ENCODE data around the gene MEIOB.
"Not testable (repeated sequence)": the region's sequence is repeated elsewhere in the genome, so short reads cannot be mapped to it uniquely, and the experiment has no call there.

MEIOB gene

DNA sequence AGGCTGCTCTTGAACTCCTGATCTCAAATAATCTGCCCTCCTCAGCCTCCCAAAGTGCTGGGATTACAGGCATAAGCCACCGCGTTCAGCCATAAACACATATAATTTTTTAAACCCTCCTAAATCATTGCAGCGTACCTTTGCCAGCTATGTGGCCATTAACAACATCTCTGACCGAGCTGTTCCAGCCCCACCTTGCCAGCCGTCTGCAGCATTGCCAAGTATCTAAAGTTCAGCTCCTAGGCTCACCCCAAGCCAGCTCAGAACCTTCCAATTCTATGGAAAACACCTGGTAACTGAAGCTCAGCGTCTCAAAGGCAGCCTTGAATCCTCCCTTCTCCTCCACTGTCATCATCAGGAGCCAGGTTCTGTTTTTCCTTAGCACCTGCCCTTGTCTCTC lies 5.1 kb upstream of the MEIOB start:
- no peak for DNase-seq

DNA sequence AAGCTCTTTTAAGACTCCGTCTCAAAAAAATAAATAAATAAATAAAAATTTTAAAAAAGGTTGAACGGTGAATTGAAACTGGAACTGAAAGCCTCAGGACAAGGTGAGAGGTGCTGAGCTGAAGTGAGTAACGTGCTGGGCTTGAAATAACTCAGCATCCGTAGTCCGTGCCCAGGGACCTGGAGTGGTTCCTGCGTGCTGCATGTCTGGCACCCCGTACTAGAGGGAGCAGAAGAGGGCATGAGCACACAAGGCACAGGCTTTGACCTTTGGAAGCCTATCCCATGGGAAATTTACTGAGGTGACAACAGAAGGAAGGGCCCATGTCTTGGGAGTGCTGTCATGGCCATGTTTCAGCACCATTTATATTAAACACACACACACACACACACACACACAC lies 4.5 kb upstream of the MEIOB start:
- DNase-seq: no peak

DNA sequence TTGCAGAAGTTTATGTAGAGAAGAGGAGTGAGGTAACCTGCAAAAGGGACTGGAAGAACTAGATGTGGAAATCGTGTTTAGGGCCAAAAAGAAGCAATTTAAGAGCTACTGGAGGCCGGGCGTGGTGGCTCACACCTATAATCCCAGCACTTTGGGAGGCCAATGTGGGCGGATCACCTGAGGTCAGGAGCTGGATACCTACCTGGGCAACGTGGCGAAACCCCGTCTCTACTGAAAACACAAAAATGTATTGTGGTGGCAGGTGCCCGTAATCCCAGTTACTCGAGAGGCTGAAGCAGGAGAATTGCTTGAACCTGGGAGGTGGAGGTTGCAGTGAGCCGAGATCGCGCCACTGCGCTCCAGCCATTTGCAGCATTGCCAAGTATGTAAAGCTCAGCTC lies 4.1 kb upstream of the MEIOB start:
- DNase-seq: not testable (repeated sequence)

DNA sequence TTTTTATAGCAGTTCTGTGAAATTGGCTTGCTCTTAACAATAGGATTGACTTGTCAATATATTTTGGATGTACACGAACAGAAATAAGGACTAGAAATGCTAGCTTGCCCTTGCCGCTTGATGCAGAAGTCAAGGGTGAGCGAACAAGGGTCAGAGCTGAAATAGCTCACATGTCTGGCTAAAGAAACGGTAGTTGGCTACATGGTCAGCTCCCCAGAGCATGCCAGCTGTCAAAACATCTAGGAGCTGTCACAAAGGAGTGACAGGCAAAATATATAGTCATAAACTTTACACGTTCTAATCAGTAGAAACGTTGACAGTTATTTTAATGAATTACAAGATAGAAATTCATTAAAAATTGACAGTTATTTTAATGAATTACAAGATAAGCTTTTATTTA lies 2.9 kb upstream of the MEIOB start:
- DNase-seq: no peak

DNA sequence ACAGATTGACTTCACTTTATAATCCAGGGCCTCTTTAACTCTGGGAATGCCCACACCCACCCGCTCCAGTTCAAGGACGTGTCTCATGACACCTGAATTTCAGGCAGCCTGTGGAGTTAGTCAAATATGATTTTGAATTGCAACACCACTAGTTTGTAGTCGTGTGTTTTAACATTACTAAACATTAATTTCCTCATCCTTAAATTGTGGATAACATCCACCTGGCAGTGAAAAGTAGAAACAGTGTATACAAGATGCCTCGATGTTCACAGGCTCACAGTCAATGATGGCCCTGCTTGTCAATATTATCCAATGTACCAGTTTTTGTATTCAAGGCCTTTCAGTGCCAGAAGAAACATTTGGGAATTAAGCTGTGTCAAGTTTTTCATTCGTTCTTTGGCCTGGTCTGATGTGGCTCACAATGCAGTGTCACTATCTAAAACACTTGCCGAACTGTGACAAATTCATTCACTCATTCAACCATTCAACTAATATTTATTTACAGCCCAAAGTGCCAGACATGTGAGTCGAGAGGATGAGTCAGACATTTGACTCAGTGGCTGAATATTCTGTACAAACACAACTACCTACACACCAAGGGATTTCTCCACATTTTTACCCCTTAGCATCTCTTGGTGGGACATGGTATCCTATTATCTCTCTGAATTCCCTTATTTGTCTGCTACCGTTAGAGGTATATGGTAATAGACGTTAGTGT lies 1.4 kb downstream of the MEIOB start:
- peak; percentile 40 for DNase-seq

DNA sequence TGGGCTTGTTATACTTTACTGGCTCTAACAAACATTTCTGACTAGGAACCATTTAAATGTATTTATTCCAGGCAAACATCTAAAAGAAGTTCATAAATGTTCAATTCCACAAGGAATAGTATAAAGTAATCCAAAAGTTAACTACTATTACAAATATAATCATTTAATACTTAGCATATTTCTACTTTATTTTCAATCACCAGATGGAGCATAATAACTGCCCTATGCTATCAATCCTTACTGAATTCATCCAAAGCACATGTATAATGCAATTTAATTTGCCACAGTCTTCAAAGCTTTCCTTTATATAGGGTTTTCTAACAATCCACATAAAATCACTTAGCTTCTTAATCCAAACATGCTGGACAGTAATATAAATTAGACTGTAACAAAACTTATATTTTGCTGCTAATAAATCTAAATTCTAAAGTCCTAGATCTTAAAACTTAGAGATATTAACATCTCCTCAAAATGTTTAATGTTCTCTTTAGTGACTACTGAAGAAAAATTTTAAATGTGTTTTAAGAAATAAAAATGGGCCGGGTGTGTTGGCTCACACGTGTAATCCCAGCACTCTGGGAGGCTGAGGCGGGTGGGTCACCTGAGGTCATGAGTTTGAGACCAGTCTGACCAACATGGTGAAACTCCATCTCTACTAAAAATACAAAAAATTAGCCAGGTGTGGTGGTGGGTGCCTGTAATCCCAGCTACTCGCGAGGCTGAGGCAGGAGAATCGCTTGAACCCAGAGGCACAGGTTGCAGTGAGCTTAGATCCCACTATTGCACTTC lies 5.9 kb downstream of the MEIOB start:
- DNase-seq: no peak

DNA sequence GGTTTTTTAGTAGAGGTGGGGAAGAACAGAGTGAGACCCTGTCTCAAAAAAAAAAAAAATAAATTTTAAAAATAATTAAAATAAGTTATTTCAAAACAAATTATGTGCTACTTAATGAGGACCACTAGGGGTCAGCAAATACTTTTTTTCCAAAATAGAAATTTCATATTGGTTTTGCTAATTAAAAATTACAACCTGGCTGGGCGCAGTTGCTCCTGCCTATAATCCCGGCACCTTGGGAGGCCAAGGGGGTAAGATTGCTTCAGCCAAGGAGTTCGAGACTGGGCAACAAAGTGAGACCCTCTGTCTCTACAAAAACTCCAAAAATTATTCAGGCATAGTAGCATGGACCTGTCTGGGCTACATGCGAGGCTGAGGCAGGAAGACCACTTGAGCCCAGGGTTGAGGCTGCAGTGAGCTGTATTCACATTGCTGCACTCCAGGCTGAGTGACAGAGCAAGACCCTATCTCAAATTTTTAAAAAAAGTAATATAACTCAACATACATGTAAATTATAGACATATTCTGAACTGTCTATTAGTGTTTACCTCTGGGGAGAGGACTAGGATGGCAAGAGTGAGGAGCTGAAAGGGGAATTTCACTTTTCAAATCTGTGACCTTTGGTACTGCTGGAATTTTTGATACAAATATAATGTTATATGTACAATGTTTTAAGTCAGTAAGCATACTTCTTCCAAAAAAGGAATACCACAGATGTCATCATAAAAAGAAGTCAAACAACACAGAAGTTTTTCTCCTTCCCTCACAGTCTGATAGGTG lies 8.1 kb downstream of the MEIOB start:
- no peak for DNase-seq

DNA sequence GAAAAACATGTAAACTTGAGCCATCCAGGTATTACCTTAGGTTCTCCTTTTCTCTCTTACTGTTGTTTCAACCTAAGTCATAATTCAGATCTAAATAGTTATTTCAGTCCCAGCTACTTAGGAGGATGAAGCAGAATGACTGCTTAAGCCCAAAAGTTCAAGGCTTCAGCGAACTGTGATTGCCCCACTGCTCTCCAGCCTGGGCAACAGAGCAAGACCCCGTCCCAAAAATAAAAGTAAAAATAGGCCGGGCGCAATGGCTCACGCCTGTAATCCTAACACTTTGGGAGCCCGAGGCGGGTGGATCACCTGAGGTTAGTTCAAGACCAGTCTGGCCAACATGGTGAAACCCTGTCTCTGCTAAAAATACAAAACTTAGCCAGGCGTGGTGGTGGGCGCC lies 9.6 kb downstream of the MEIOB start:
- no peak for DNase-seq

DNA sequence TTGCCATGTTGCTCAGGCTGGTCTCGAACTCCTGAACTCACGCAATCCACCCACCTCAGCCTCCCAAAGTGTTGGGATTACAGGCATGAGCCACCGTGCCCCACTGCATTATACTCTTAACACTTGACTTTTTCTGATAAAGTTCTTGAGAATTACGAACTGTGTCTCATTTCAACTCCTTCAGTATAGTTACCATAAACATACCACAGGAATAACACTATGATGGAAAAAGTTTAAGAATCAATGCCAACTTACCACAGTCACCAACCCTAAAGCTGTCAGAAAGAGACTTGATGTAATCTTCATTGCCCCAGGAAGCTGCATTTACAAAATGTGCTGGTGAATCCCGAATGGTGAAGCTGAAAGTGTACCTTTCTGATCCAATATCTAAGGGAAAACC lies 10.2 kb downstream of the MEIOB start:
- no peak for DNase-seq

DNA sequence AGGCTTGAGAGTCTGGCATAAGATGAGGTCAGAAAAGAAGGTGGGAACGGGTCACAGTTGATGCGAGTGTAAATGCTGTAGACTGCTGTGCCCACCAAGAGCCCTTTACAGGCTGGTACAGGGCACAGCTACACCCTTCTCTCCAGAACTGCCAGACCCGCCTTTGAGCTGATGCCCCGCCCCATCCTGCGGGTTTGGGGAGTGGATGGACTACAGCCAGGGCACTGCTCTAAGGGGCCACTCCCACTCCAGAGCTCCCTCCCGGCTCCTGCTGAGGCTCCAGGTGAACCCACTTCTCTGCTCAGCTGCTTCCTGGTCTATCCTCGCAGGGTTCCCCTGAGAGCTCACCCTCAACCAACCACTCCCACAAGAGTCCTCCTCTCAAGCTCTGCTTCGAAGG lies 12.3 kb downstream of the MEIOB start:
- DNase-seq: no peak

DNA sequence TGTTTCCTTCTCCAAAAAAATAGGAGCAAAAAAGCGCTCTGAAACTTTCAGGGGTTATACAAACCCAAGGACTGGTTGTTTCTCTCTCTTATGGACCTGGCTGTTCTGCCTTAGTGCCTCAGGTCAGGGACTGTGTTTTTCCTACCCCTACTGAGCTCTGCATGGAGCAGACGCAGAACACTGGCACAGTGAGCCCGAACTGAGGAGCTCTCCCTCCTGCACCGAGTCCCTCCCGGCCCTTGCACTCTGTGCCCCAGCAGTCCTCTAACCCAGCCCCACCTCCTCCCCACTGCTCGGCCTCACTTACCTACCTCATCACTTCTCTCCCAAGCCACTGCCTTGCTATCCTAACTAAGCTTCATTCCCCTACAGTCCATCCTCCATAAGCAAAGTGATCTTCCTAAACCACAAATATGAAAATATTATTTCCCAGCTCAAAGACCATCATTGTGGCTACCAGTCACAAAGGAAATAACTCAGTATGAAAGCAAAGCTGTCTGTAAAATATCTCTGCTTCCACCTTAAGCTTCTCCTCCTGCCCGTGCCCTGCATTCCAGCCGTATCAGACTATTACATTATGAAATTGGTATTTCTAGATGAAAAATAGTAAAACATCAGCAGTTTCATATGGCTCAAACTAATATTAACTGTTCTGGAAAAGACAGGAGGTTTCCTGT lies 13.6 kb downstream of the MEIOB start:
- DNase-seq: no peak

DNA sequence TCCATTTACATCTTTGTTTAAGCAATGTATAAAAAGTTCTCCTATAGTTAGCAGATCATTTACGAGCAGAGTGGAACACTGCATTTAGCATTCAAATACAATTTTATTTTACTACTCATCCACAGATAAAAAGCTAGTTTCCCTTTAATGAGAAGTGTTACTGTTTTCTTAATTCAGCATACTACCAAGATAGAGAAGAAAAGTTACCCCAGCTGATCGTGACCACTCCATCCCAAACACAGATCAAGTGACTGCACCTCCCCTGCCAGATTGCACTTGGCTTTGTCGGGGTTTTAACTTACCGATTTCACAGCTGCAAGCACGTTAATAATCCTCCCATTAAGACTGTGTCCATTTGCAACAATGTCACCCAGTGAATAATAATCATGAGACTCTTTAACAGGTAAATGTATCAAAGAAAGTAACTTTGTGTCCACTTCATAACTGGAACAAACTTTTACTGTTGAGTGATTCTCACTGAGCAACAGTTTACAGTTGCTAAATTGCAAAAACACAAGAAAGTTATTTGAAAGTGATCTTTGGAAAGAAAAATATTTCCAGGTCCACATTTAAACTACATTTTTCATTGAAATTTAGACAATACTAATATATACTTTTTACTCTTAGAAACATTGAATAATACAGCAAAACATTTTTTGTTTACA lies 14.4 kb downstream of the MEIOB start:
- DNase-seq: no peak

DNA sequence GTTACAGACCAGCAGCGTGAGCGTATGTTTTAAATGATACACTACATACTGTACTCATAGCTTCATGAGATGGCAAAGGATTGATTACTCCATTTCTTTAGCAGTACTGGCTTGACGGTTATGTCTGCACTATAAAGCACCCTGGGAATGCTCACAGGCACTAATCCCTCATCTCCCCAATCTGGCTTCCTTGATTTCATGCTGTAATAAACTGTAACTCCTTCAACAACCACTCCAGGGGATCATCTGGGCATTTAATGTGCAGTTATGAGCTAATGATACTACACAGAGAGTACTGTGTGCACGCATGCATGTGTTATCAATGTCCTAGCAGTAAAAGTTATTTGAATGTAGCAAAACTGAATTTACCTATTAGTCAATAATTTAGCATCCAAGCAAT lies 20.2 kb downstream of the MEIOB start:
- no peak for DNase-seq

DNA sequence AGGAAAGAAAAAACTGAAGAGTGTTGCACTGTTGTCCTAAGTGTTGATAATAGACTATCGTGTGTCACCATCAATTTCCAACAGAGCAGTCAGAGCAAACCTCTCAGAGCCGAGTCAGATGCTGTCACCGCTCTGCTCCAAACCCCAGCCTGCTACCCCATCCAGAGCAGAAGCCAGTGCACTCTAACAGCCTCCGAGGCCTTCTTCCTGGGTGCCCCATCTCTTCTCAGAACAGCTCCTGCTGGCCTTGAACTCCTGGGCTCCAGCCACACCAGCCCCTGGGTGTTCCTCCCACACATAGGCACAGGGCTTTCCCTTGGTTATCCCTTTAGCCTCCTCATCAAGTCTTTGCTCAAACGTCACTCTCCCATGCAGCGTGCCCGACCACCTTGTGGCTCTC lies 21.0 kb downstream of the MEIOB start:
- no peak for DNase-seq

DNA sequence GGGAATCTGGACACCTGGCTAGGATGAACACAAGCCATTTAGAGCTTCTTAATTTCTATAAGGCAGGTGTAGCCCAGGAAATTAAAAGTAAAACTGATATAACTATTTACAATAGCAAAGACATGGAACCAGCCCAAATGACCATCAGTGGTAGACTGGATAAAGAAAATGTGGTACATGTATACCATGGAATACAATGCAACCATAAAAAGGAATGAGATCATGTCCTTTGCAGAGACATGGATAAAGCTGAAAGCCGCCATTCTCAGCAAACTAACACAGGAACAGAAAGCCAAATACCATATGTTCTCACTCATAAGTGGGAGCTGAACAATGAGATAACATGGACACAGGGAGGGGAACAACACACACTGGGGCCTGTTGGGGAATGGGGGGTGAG lies 25.5 kb downstream of the MEIOB start:
- no peak for DNase-seq

DNA sequence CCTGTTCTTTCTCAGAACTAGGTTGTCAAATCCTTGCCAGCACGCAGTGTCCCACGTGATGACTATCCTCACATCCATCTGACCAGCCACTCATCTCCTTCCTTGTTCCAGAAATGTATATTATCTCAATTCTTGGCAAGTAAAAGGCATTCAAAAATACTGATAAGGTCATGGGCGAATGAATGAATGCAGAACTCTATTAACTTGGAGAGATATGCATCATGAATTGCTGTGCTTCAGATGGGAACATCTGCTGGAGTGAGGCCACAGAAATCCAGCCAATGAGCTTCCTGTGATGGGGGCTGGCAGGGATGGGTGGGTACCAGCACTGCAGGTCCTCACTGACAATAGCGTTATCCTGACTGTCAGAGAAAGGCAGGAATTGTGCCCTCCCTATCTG lies 26.0 kb downstream of the MEIOB start:
- no peak for DNase-seq

DNA sequence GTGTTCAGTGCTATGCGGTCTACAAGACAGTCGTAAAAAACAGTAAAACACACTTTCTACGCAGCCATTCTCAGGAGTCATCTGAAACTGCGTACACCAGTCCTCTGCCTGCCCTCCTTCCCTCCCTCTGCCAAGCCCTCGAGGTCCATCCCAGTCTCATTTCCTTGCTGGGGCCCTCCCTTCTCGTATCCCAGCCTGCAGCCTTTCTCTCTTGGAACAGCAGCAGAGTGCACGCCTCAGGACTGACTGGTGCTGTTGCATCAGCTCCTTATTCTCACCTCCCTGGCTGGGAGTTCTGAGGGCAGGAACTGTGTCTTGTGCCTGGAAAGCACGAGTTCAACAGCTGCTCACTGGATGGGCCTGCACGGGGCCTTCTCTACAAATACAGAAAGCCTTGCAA lies 32.4 kb downstream of the MEIOB start:
- no peak for DNase-seq

DNA sequence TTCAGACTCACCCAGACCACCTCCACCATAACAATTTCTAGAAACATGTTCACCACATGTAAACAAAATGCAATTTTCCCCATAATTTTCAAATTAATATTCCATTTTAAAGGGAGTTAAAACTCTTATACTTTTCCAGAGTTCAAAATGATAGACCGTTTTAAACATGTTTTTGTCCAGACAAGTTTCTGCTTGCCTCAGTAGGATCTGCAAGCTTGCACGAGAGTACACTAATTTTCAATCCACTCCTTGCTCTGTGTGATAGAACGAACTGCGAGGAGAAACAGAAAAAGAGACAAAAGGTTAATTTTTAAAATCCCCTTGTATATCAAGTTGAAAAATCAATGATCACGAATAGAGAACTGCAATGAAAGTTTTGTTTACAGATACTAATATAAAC lies 37.9 kb downstream of the MEIOB start:
- DNase-seq: no peak

DNA sequence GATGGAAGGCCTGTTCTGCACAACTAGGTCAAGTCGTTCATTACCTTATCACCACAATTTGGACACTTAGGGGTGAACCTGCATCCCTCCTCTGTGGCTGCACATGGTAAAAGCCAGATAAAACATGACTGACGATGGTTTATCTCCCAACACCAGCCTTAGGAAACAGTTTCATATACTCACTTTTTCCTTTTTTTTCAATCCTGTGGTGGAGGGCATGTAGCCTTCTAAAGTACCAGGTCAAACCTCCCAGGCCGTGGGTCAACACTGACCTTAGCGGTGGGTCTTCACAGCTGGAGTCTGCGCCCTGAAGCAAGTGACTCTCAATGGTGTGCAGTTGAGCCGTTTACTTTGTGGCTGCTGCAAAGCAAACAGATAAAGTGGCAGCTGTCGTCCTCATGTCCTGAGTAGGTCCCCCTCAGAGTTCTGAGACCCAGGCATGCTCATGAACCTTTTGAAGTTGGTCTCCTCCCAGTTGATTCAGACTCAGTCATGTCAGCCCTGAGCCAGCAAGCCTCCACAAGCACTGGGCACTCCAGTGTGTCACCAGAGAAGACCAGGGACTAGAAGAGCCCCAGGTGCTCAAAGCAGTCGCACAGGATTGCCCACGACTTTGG lies 39.0 kb downstream of the MEIOB start:
- DNase-seq: no peak

DNA sequence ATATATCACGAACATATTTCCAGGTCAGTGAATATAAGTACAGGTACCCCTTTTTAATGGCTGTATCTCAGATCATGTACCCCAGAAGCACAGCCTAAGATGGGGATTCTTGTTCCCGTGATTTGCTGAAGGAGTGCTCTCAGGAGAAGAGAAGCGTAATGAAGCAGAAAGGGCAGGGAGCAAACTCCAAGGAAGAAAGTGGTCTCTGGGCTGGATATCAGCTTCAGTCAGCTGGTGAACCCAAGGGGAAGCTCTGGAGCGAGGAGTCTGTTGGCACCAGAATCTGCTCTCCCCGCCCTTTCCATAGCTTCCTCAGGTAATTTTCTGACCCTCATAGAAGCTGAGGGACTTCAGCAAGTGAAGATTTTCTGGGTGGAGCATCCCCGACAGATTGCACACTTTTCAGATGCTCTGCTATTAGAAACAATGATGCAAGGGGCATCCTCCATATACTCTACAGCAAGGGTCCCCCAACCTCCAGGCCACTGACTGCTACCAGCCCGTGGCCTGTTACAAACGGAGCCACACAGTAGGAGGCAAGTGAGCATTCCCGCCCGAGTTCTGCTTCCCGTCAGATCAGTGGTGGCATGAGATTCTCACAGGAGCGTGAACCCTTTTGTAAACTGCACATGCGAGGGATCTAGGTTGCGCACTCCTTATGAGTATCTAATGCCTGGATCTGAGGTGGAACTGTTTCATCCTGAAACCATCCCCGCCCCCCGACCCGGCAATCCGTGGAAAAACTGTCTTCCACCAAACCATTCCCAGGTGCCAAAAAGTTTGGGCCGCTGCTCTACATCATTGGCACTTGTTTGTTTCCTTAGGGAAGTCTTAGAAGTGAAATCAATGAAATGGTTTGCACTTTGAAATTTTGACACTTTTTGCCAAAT lies 40.5 kb downstream of the MEIOB start:
- DNase-seq: no peak

DNA sequence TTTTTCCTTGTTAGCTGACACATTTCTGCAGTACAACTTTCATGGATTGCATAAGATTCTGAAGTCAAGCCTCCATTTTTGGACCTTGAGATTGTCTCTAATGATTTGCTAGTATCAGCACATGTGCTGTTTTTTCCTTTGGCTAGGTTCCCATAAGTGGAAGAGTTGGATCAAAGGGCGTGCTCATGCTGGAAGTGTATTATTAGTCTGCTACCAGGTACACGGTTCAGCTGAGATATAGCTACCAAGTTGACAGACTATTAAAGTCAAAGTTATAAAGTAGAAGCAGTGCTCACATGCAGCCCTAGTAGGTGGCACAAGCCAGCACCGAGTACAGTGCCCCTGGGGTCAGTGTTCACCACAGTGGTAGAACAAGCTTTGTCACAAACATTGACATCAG lies 41.8 kb downstream of the MEIOB start:
- DNase-seq: no peak

All from DMS153 (cell line).